ENCODE results near the gene LIN52.

The LIN52 gene

GRCh38 chr14:74155287-74155686 is 70.5 kb downstream of the LIN52 start:
- no peak for TF ChIP-seq ZFX (IDR thresholded peaks at IDR 0.05)
- no peak for TF ChIP-seq CTCF (conservative IDR thresholded peaks at IDR 0.05)
- H3K27ac ChIP-seq: no peak overlapping the region

GRCh38 chr14:74155749-74156148 is 71.0 kb downstream of the LIN52 start:
- H3K27ac ChIP-seq: no peak overlapping the region
- TF ChIP-seq CTCF (conservative IDR thresholded peaks at IDR 0.05) (no peak), ZFX (IDR thresholded peaks at IDR 0.05) (no peak)

GRCh38 chr14:74160763-74161162 is 76.0 kb downstream of the LIN52 start:
- no peak for TF ChIP-seq ZFX (IDR thresholded peaks at IDR 0.05)
- TF ChIP-seq CTCF (conservative IDR thresholded peaks at IDR 0.05): no peak
- no peak overlapping the region for H3K27ac ChIP-seq

- no peak overlapping the region for H3K27ac ChIP-seq
- TF ChIP-seq CTCF (conservative IDR thresholded peaks at IDR 0.05) (no peak), ZFX (IDR thresholded peaks at IDR 0.05) (no peak)
Observed at GRCh38 chr14:74161526-74162158, 76.9 kb downstream of the LIN52 start.

GRCh38 chr14:74169906-74170305 is 85.2 kb downstream of the LIN52 start:
- H3K27ac ChIP-seq: no peak overlapping the region
- TF ChIP-seq CTCF (conservative IDR thresholded peaks at IDR 0.05) (no peak), ZFX (IDR thresholded peaks at IDR 0.05) (no peak)

GRCh38 chr14:74176400-74176793 is 91.6 kb downstream of the LIN52 start:
- TF ChIP-seq CTCF (conservative IDR thresholded peaks at IDR 0.05): no peak
- TF ChIP-seq ZFX (IDR thresholded peaks at IDR 0.05): no peak
- no peak overlapping the region for H3K27ac ChIP-seq

GRCh38 chr14:74179856-74180255 is 95.1 kb downstream of the LIN52 start:
- H3K27ac ChIP-seq: no peak overlapping the region
- TF ChIP-seq CTCF (conservative IDR thresholded peaks at IDR 0.05) (no peak), ZFX (IDR thresholded peaks at IDR 0.05) (no peak)

Measured in C4-2B (cell line).